Gastroesophageal sphincter (tissue), 3 donors: ENCODE data around the gene VPS37C.
A peak's percentile ranks its signal among the peaks of the same experiment; 100 is the strongest.

Experiments used
- CTCF ChIP-seq, 4 experiments: fragments of 200-600 bp in 2 of 4; fragments of 450-650 bp in 2 of 4; sonication (generic) in 1 of 4; IDR thresholded peaks; one replicate each; pipeline ENCODE4 v1.5.1; 2017 to 2019; ENCODE audit warnings: antibody characterized with exemption in 4 of 4, mild to moderate bottlenecking in 2 of 4, moderate library complexity in 2 of 4
- POLR2A ChIP-seq, 2 donors: fragments of 450-650 bp; IDR thresholded peaks; one replicate each; pipeline ENCODE4 v1.6.1; 2017; ENCODE audit warnings: antibody characterized with exemption in 2 of 2, mild to moderate bottlenecking in 2 of 2, moderate library complexity in 1 of 2
- POLR2AphosphoS5 ChIP-seq: sonication (generic); formaldehyde crosslinking; IDR thresholded peaks from one replicate; pipeline ENCODE4 v1.6.1; 2017; ENCODE audit warnings: antibody characterized with exemption

GRCh38 chr11:61187505-61188130, 26.4 kb upstream of the VPS37C start:
- TF ChIP-seq POLR2A (IDR thresholded peaks at IDR 0.05), result no peak
- peak; percentile 89 to 95 (median 92) for TF ChIP-seq CTCF (IDR thresholded peaks at IDR 0.05)
- no peak for TF ChIP-seq POLR2AphosphoS5
